Fibroblast of skin of right quadriceps (primary cell): ENCODE data around the gene GFER.

Experiments used
- DNase-seq: peaks from one replicate; pipeline ENCODE4 v3.0.0-alpha.2; 2013

Gene GFER

DNA sequence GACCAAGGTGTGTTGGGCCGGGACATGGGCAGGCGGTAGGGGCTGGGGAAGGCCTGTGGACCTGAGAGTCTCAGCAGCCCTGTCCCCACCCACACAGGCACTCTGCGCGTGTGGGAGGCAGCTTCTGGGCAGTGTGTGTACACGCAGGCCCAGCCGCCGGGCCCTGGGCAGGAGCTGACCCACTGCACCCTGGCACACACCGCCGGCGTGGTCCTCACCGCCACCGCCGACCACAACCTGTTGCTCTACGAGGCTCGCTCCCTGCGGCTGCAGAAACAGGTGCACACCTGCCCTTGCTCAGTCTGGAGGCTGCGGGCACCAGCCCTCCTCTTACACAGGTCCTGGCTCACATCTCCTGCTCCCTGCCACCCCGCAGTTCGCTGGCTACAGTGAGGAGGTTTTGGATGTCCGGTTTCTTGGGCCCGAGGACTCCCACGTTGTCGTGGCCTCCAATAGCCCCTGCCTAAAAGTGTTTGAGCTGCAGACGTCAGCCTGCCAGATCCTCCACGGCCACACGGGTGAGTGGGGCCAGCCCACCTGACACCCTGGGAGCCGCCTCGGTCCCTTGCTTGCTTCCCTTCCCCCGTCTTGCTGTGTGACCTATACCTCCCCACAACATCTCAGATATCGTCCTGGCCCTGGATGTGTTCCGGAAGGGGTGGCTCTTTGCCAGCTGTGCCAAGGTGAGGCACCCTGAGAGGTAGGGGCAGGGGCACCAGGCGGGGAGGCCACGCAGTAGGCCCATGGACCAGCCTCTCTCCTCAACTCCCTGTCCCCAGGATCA lies 8.4 kb upstream of the GFER start:
- DNase-seq, result no peak

DNA sequence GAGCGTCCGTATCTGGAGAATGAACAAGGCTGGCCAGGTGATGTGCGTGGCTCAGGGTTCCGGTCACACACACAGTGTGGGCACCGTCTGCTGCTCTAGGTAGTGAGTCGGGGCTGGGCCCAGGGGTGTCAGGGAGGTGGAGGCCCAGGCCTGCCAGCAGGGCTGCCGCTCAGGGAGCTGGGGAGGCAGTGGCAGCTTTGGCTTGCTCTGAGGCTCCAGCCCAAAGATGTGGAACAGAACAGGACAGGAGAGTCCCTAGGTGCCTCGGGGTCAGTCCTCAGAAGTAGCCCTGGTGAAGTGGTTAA lies 7.8 kb upstream of the GFER start:
- no peak for DNase-seq

DNA sequence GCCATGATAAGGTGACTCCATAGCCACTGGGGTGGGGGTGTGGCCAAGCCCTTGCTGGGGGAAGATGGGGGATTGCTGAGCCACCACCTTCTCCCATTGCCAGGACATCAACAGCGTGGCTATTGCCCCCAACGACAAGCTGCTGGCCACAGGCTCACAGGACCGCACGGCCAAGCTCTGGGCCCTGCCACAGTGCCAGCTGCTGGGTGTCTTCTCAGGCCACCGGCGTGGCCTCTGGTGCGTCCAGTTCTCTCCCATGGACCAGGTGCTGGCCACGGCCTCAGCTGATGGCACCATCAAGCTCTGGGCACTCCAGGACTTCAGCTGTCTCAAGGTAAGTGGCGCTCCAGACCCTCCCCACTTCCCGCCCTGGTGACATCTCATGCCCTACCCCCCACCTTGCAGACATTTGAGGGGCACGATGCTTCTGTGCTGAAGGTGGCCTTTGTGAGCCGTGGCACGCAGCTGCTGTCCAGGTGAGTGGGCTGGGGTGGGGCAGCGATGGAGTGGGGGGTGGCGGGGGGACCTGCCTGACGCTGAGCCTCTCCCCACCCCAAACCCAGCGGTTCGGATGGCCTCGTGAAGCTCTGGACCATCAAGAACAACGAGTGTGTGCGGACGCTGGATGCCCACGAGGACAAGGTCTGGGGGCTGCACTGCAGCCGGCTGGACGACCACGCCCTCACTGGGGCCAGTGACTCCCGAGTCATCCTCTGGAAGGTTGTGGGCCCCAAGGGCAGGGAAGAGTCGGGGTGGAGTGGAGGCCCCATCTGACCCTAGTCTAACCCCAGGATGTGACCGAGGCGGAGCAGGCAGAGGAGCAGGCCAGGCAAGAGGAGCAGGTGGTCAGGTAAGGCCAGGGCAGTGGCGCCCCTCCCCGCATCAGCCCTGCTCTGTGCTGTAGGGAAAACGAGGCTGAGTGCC lies 6.8 kb upstream of the GFER start:
- DNase-seq, result no peak

DNA sequence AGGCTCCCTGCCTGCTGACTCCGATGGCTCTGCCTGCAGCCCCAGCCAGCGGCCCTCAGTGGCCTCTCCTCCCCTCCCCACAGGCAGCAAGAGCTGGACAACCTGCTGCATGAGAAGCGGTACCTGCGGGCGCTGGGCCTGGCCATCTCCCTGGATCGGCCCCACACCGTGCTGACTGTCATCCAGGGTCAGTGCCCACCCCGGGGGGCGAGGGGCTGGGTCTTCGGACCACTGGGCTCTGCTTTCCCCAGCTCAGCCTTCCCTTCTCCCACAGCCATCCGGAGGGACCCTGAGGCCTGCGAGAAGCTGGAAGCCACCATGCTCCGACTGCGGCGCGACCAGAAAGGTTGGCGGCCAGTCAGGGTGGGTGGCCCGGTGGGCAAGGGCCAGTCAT lies 6.1 kb upstream of the GFER start:
- no peak for DNase-seq

DNA sequence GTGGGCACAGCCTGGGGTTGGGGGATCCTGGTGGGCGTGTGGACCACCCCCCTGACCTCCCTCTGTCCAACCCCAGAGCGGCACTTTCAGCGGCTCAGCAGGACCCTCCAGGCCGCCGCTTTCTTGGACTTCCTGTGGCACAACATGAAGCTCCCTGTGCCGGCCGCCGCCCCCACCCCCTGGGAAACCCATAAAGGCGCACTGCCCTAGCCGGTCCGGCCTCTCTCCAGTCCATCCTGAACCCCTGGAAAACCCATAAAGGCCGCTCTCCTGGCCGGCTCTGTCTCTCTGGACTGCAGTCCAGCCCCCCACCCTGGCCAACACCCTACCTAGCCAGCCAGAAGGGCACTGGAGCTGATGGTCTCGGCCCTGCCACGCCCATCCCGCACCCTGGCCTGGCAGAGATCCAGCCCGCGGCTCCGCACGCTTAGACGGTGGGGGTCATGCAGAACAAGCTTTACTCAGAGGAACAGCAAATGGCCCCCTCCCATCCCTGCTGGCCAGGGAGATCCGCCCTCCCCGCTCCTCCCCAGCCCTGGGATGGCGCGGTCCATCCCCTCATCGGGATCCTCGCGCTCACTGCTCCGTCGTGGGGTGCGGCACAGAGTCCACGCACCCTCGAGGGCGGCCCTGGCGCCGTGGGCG lies 5.4 kb upstream of the GFER start:
- no peak for DNase-seq

DNA sequence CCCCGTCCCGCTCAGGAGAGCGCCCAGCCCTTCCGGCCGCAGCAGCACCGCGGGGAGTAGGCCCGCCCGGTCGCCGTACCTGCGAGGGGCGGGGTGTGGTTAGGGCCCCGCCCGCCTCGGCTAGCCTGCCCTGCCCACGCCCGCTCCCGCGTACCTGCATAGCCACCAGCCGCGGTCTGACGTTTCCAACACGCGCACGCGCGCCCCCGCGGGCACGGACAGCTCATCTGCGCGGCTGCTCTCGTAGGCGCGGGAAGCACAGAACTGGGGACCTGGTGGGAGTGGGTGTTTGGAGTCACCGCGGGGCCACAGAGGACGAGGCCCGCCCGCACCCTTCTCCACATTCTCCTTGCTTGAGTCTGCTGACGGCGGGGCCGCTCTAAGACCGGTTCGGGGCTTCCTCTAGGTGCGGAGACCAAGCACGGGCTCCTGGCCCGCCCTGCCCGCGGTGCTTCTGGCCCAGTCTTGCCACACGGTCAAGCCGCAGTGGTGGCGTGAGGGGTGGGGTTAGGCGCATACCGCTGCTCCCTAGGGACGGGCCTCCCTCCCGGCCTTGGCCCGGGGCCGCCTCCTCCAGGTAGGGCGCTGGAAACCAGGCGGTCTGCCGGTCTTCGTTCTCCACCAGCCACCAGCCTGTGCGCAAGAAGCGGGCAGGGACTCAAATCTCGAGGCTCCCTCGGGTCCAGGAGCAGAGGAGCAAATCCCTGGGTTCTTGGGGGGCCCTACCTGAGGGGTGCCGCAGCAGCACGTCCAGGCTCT lies 4.5 kb upstream of the GFER start:
- DNase-seq, result no peak

DNA sequence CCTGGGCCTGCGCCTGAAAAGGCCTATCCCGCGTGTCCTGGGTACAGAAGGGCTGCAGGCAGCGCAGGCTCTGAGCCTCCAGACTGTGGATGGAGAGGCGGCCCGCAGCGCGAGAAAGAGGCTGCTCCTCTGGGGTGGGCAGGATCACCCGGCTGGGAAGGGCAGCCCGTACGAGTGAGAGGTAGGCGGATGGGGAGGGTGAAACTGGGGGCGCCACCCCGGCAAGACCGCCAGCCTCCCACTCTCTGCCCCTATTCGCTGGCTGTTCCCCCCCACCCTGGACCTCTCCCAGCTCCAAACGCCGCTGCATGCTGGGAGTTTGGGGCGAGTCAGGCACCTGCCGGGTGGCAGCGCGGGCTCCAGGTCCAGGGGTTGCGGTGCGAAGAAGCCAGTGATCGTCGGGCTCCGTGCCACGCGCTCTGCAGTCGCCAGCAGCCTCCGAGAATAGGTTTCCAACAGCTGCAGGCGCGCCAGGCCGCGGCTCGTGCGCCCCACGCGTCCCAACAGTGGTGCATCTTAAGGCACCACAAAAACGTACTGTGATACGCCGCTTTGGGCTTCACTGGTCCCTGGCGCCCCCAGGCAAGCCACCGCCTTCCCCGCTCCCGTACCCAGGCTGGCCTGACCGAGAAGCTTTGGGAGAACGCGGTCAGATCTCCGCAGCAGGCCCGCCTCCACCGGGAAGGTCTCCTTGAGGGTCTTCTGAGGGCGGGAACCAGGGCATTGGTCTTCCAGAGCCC lies 3.8 kb upstream of the GFER start:
- no peak for DNase-seq

DNA sequence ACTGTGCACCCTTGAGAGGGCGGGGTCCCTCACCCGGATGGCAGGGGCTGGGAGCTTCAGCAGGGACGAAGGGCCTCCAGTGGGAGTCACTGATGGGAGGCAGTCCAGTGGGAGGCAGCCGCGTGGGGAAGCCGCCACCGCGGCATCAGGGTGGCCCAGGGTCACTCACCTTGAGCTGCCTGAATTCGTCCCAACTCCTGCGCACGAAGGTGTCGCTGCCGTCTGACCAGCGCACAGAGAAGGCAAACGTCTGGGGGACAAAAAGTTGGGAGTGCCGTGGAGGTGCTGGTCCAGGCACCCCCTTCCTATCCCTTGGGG lies 3.3 kb upstream of the GFER start:
- no peak for DNase-seq

DNA sequence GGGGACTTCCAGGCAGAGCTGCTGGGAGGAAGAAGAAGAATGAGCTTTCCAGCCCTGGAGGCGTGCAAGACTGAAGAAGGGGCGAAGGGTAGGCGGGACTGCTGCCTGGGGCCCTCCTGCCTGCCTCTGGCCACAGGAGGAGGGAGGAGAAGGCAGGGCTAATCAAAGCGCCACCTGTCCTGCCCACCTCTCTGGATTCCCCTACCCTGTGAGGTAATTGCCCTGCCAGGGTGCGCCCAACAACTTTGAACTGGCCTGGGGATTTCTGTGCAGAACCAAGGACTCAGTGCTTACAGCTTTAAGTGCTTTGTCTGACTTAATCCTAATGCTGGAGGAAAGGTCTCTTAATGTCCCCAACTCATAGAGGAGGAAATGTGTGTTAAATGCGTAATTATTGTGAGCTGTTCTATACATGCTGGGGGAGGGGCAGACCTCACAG lies 2.6 kb upstream of the GFER start, which contains the start of gene NOXO1:
NOXO1 (minus strand) TSS at position 72 of the 439 bp plus-strand sequence. CDS start 290 bp downstream, outside the sequence.
- DNase-seq, result no peak

DNA sequence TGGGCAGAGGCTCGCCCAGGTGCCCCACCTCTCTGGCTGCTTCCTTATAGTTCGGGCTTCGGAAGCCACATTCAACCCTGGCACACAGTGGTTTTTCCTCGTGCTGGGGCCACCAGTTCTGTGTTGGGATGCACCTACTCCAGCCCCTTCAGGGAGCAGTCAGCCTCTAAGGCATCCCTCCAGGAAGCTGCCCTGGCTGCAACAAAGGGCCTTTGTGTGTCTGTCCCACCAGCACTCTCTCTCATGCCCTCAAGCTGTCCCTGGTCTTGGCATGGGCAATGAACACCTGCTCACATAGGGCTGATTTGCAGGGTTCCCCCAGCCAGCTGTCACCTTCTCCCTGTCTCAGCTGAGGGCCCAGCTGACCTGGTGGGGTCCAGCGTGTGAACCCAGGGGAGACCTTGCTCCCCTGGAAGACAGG lies 2.0 kb upstream of the GFER start:
- no peak for DNase-seq

DNA sequence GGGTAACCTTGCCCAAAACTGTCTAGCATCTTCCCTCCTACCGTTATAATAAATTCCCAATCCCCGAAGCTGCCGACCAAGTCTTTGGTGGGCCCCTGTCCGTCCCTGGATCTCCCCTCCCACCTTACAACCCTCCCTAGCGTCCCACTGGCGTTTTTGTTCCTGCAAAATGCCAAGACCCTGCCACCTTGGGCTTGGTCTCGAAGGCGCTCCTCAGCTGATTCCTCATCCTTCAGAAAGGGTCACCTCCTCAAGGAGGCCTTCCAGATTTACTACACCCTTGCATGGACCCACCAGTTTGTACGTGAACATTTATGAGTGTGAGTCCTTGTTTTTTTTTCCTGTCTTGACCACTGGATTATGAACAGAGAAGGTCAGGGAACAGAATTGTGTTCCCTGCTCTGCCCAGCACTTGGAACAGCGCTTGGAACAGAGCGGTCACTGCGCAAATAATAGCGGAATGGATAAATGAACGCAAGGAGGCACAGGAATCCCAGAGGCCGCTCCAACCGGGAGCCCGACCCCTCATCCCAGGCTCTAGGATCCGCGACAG lies 926 bp upstream of the GFER start:
- no peak for DNase-seq

DNA sequence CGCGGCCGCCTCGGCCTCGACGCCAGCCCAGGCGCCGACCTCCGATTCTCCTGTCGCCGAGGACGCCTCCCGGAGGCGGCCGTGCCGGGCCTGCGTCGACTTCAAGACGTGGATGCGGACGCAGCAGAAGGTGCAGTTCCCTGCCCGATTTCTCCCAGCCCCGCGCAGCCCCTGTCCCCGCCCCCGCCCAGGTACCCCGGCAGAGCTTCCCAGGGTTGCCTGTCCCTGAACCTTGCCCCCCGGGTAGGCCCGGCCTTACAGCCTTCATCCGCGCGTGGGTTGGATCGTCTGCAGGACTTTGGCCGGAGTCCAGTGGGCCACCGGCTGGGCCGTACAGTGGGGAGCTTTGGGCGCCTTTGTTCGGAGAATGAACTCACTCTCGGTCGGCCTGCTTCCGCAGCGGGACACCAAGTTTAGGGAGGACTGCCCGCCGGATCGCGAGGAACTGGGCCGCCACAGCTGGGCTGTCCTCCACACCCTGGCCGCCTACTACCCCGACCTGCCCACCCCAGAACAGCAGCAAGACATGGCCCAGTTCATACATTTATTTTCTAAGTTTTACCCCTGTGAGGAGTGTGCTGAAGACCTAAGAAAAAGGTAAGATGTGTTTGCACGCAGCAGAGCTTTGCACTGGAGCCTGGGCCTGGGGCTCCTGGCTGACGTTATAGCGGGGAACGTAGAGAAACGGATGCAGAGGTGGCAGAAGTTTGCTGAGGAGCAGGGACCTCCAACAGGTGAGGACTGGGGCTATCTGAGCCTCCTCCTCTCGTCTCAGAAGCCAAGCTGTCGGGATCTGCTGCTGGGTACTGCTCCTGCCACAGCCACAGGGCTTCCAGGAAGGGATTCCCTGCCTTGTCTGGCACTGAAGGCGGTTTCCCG lies 593 bp downstream of the GFER start:
- no peak for DNase-seq

DNA sequence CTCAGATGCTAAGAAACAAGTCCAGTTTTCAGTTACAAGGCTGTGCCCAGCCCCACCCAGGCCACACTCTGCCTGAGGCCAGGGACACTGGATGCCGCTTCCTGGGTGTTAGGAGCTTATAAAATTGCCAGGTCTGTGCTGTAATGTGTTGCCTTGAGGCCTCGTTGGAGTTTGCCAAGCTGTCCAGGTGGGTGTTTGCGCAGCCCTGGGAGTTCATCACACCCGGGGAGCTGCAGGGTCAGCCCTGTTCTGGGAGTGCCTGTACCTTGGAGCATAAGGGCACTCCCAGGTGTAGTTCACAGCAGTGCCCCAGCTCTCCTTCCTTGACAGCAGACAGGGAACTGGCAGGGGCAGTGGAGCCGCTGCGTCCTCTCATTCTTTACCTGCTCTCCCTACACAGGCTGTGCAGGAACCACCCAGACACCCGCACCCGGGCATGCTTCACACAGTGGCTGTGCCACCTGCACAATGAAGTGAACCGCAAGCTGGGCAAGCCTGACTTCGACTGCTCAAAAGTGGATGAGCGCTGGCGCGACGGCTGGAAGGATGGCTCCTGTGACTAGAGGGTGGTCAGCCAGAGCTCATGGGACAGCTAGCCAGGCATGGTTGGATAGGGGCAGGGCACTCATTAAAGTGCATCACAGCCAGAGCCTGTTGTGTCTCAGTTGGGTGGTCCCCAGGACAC lies 1.6 kb downstream of the GFER start:
- DNase-seq, result no peak

DNA sequence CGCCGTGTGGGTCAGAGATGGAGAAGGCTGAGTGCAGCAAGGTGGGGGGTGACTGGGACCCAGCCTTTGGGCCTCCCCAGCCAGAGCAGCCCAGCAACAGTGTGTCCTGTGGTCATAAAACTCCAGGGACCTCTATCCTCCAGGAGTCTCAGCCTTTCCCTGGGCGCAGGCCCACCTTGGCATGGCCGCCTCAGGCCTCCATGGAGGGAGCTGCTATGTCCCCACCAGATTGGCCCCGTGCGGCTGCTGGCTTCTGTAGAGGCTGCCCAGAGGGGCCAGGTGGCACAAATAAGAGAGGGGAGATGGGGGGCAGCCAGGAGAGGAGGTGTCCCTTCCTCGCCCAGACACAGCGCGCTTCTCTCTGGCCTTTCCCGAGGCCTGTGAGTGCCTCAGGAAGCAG lies 3.2 kb downstream of the GFER start:
- no peak for DNase-seq

DNA sequence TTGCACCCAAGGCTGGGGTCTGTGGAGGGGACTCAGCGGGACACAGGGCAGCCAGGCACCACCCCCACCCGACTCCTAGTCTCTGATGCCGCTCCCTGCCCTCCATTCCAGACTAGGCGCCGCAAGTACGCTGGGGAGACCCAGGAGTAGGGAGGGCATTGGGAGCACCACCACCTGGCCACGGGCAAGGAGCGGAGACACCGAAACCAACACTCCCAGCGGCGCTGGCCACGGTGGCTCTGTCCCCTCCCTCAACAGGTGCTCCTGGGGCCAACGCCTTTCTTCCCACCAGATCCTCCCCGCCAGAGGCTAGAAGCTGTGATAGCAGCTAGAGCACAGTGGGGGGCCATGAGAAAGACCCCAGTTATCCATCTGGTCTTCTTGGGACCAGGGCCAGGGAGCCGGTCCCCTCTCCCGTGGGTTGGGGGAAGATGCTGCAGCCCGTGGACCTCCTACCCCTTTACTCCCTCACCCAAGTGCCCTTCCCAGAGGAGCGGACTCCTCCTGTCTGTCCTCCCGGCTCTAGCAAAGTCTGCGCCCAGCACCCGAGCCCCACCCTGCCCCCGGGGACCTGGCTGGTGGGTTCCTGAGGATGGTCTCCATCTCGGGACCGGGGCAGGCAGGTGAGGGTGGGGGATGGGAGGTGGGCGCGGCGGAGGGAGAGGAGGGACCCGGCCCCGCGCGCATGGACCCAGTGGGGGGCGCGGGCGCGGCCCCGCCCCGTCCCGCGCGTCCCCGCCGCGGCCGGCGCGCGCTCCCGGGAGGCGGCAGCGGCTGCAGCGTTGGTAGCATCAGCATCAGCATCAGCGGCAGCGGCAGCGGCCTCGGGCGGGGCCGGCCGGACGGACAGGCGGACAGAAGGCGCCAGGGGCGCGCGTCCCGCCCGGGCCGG lies 5.5 kb downstream of the GFER start, which contains the start of gene SYNGR3:
SYNGR3 (plus strand) TSS at position 762 of the 892 bp plus-strand sequence. CDS start 133 bp downstream, outside the sequence.
- no peak for DNase-seq

DNA sequence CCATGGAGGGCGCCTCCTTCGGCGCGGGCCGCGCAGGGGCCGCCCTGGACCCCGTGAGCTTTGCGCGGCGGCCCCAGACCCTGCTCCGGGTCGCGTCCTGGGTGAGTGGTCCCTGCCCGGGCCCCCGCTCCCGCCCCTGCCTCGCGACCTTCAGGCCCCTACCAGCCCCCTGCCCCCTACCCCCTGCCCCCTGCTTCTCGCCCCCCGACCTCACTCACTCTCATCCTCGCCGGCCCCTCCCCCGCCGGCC lies 6.0 kb downstream of the GFER start:
- DNase-seq, result no peak

DNA sequence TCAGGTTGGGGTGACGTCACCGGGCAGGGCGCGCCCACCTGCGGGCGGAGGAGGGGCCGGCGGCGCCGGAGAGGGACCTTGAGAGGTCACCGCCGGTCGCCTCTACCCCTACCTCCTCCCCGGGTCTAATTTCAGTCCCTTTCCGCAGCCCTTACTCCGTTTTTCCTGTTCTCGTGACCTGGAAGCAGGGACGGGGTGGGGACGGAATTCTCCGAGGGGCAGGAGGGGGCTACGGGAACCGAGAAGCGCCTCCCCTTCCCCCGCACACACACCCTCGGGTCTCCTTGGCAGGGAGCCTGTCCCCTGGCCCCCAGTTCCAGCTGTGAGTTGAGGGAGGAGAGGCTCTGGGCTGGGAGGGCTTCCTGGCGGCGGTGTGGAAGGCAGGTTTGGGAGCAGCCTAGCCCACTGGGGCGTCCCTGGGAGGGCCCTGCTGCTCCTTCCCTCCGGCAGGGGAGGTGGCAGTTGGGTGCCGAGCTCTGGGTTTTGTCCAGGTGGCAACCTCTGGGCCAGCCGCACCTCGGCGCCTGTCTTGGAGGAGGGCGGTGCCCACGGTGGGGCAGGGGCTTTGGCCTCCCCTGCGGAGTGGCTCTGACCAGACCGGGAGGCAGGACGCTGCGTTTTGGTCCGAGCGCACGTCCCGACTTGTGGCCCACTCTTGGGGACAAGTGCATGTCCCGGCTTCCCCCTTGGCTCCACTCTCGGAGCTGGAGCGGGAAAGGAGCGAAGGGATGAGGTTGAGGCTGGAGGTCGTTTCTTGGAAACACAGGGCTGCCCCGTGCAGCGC lies 6.5 kb downstream of the GFER start:
- DNase-seq, result no peak

DNA sequence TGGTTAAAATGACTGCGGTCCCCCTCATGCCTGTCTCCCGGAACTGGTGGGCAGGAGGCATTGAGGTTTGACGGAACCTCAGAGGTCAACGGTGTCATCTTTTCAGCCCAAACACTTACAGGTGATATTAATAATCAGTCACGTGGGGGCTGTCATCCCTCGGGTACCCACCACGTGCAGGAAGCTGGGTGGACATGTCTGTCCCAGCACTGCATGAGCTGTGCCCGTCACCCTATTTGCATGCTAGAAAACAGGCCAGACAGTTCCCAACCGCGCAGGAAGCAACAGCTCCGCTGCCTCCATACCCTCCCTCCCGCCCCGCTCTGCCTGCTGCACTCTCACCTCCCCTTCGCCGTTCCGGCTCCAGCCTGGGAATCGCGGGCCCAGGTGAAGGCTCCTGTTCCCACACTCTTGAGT lies 7.2 kb downstream of the GFER start:
- no peak for DNase-seq

DNA sequence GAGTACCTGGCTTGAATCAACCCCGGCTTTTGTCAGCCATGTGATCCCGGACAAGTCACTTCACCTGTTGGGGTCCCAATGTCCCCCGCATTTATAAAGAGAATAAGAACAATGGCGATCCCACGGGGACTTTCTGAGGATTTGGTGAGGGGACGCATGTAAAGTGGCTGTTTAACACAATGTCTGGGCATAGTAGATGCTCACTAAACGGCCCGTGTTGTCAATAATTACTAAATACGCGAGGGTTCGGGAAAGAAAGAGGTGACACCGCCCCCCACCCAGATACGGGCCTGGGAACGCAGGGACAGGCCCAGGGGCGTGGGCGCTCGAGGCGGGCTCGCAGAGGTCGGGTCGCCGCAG lies 7.6 kb downstream of the GFER start:
- no peak for DNase-seq
